ENCODE measurements around the gene TRAPPC10. TPM values are rescaled to one million over a fixed set of nuclear protein-coding genes. Genes with fewer than 3 reads are reported as not detected.
"Not testable (repeated sequence)": the region's sequence is repeated elsewhere in the genome, so short reads cannot be mapped to it uniquely, and the experiment has no call there.

TRAPPC10 gene
- total and polyA plus RNA-seq, 5 donors from 2014 or later = 13.5 to 132 (median 17.9) TPM

GRCh38 chr21:44092211-44092610 lies 80.1 kb downstream of the TRAPPC10 start:
- H3K27ac ChIP-seq (ENCODE audit: insufficient read depth, low read length, poor library complexity, severe bottlenecking) = no peak overlapping the region
- H3K4me1 Mint-ChIP-seq = peaks cover 10 to 51% (median 21%) of the 10 kb centered on the region in 4 donors
- H3K36me3 Mint-ChIP-seq = peaks cover 42% of the 10 kb centered on the region

GRCh38 chr21:44093761-44094160 lies 81.7 kb downstream of the TRAPPC10 start:
- H3K4me3 ChIP-seq (ENCODE audit: low read depth, low read length) = no peak overlapping the region
- H3K4me3 Mint-ChIP-seq = no peak overlapping the region
- H3K9me3 Mint-ChIP-seq = no peaks in the 10 kb centered on the region
- H3K36me3 Mint-ChIP-seq = peaks cover 31% of the 10 kb centered on the region
- peaks cover 21% of the 10 kb centered on the region for H3K4me1 ChIP-seq (ENCODE audit: control insufficient read depth, insufficient read depth, low read length, poor library complexity, severe bottlenecking)
- H3K9me3 ChIP-seq (ENCODE audit: control insufficient read depth in 2 of 2, low read length in 2 of 2) = no peaks in the 10 kb centered on the region
- ATAC-seq (ENCODE audit: low read depth in 2 of 2) = no peak
- DNase-seq = no peak
- H3K27me3 ChIP-seq (ENCODE audit: control insufficient read depth, insufficient read depth, low read length) = no peaks in the 10 kb centered on the region
- peaks cover 10 to 36% (median 20%) of the 10 kb centered on the region in 4 donors for H3K4me1 Mint-ChIP-seq
- peaks cover 55% of the 10 kb centered on the region for H3K36me3 ChIP-seq (ENCODE audit: control insufficient read depth, insufficient read depth, low read length)
- H3K27ac ChIP-seq (ENCODE audit: insufficient read depth, low read length, poor library complexity, severe bottlenecking) = peak overlapping the region; percentile 23
- H3K27ac Mint-ChIP-seq = peak overlapping the region in 2 of 3 donors; percentile 31 to 43
- peaks cover 4% of the 10 kb centered on the region for H3K27me3 Mint-ChIP-seq

More at GRCh38 chr21:44092211-44092610, 80.1 kb downstream of the TRAPPC10 start:
- Histone ChIP-seq H3K36me3 (ENCODE audit: control insufficient read depth, insufficient read depth, low read length) (peaks cover 70% of the 10 kb centered on the region), H3K27me3 (ENCODE audit: control insufficient read depth, insufficient read depth, low read length) (no peaks in the 10 kb centered on the region), H3K9me3 (ENCODE audit: control insufficient read depth in 2 of 2, low read length in 2 of 2) (no peaks in the 10 kb centered on the region), H3K4me1 (ENCODE audit: control insufficient read depth, insufficient read depth, low read length, poor library complexity, severe bottlenecking) (peaks cover 36% of the 10 kb centered on the region), H3K4me3 (ENCODE audit: low read depth, low read length) (no peak overlapping the region)
- peak overlapping the region in 1 of 3 donors; percentile 26 for H3K27ac Mint-ChIP-seq
- H3K9me3 Mint-ChIP-seq = no peaks in the 10 kb centered on the region
- DNase-seq (no peak), ATAC-seq (ENCODE audit: low read depth in 2 of 2) (no peak)
- no peak overlapping the region for H3K4me3 Mint-ChIP-seq
- peaks cover 4% of the 10 kb centered on the region for H3K27me3 Mint-ChIP-seq

GRCh38 chr21:44094832-44095231 lies 82.7 kb downstream of the TRAPPC10 start:
- no peaks in the 10 kb centered on the region for H3K9me3 ChIP-seq (ENCODE audit: control insufficient read depth in 2 of 2, low read length in 2 of 2)
- H3K4me1 ChIP-seq (ENCODE audit: control insufficient read depth, insufficient read depth, low read length, poor library complexity, severe bottlenecking) = peaks cover 10% of the 10 kb centered on the region
- peaks cover 21% of the 10 kb centered on the region for H3K36me3 Mint-ChIP-seq
- H3K27ac Mint-ChIP-seq = no peak overlapping the region
- H3K27ac ChIP-seq (ENCODE audit: insufficient read depth, low read length, poor library complexity, severe bottlenecking) = no peak overlapping the region
- DNase-seq = no peak
- H3K36me3 ChIP-seq (ENCODE audit: control insufficient read depth, insufficient read depth, low read length) = peaks cover 46% of the 10 kb centered on the region
- H3K4me3 Mint-ChIP-seq = no peak overlapping the region
- no peak overlapping the region for H3K4me3 ChIP-seq (ENCODE audit: low read depth, low read length)
- H3K27me3 ChIP-seq (ENCODE audit: control insufficient read depth, insufficient read depth, low read length) = no peaks in the 10 kb centered on the region
- H3K4me1 Mint-ChIP-seq = peaks cover 5 to 26% (median 10%) of the 10 kb centered on the region in 4 donors
- ATAC-seq (ENCODE audit: low read depth in 2 of 2) = no peak
- no peaks in the 10 kb centered on the region for H3K27me3 Mint-ChIP-seq
- no peaks in the 10 kb centered on the region for H3K9me3 Mint-ChIP-seq

DNA sequence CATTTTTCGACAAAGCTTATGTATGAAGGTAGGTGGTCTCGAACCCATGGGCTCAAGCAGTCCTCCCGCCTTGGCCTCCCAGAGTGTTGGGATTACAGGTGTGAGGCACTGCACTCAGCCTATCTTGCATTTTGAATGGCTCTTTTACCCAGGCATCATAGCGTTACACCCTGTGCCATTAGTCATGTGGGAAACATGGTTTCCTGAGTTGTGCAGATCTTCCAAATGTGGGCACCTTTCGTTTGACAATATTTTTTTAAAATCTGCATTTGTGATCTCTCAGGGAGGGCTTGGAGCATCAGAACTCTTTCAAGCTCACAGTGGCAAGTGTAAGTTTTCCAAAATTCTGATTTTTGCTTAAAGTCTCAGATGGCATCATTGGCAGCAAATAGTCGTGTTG lies 86.4 kb downstream of the TRAPPC10 start:
- not testable (repeated sequence) for H3K27me3 ChIP-seq (ENCODE audit: control insufficient read depth, insufficient read depth, low read length); H3K4me3 ChIP-seq (ENCODE audit: low read depth, low read length); H3K27ac Mint-ChIP-seq; H3K9me3 ChIP-seq (ENCODE audit: control insufficient read depth in 2 of 2, low read length in 2 of 2); H3K4me1 ChIP-seq (ENCODE audit: control insufficient read depth, insufficient read depth, low read length, poor library complexity, severe bottlenecking); DNase-seq; H3K4me1 Mint-ChIP-seq; H3K27ac ChIP-seq (ENCODE audit: insufficient read depth, low read length, poor library complexity, severe bottlenecking); H3K9me3 Mint-ChIP-seq; H3K27me3 Mint-ChIP-seq; ATAC-seq (ENCODE audit: low read depth in 2 of 2); H3K4me3 Mint-ChIP-seq
- peaks cover 19% of the 10 kb centered on the region for H3K36me3 ChIP-seq (ENCODE audit: control insufficient read depth, insufficient read depth, low read length)
- peaks cover 11% of the 10 kb centered on the region for H3K36me3 Mint-ChIP-seq

- not testable (repeated sequence) for H3K27ac Mint-ChIP-seq; H3K9me3 ChIP-seq (ENCODE audit: control insufficient read depth in 2 of 2, low read length in 2 of 2); H3K4me3 Mint-ChIP-seq; H3K27ac ChIP-seq (ENCODE audit: insufficient read depth, low read length, poor library complexity, severe bottlenecking); H3K4me1 Mint-ChIP-seq; H3K4me1 ChIP-seq (ENCODE audit: control insufficient read depth, insufficient read depth, low read length, poor library complexity, severe bottlenecking); H3K36me3 Mint-ChIP-seq; H3K9me3 Mint-ChIP-seq; H3K27me3 Mint-ChIP-seq; DNase-seq; H3K27me3 ChIP-seq (ENCODE audit: control insufficient read depth, insufficient read depth, low read length); ATAC-seq (ENCODE audit: low read depth in 2 of 2); H3K4me3 ChIP-seq (ENCODE audit: low read depth, low read length)
- H3K36me3 ChIP-seq (ENCODE audit: control insufficient read depth, insufficient read depth, low read length) = peaks cover 14% of the 10 kb centered on the region
These were observed 86.9 kb downstream of the TRAPPC10 start for GRCh38 chr21:44098964-44099363.

GRCh38 chr21:44107026-44107501 lies 95.0 kb downstream of the TRAPPC10 start, which contains the start of gene PWP2:
Gene PWP2, plus strand, starts transcription at chr21:44107399. Its CDS starts 18 bp downstream, at chr21:44107417.
- H3K36me3 ChIP-seq (ENCODE audit: control insufficient read depth, insufficient read depth, low read length); H3K36me3 Mint-ChIP-seq; H3K9me3 ChIP-seq (ENCODE audit: control insufficient read depth in 2 of 2, low read length in 2 of 2); H3K27me3 Mint-ChIP-seq; H3K4me1 ChIP-seq (ENCODE audit: control insufficient read depth, insufficient read depth, low read length, poor library complexity, severe bottlenecking); H3K27me3 ChIP-seq (ENCODE audit: control insufficient read depth, insufficient read depth, low read length); H3K4me3 ChIP-seq (ENCODE audit: low read depth, low read length); H3K4me1 Mint-ChIP-seq; H3K27ac Mint-ChIP-seq; H3K9me3 Mint-ChIP-seq: not testable (repeated sequence)
- ATAC-seq (ENCODE audit: low read depth in 2 of 2) (peak; percentile 94 to 95), DNase-seq (peak in 2 of 3 donors; percentile 59 to 63)
- peak within 1 kb of the TSS in 2 of 4 donors; percentile 39 to 64 for H3K4me3 Mint-ChIP-seq
- peak within 1 kb of the TSS; percentile 14 for H3K27ac ChIP-seq (ENCODE audit: insufficient read depth, low read length, poor library complexity, severe bottlenecking)

DNA sequence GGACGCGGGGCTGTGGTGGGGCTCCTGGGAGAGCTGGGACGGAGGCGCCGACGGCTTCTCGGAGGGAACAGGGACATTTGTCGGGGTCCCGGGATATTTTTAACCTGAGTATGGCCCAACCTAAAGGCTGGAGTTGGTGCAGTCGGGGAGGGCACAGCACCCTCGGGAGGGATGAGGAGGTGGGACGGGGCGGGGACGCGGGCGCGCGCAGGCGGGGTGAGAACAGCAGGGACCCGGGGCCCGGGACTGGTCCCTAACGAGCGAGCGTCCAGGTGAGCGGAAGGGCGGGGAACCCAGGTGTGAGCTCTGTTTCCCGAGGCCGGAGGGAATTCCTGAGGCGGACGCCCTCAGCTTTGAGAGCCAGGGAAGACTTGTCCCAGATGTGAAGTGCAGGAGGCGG lies 95.5 kb downstream of the TRAPPC10 start:
- not testable (repeated sequence) for H3K4me3 Mint-ChIP-seq; H3K27ac Mint-ChIP-seq; H3K36me3 Mint-ChIP-seq; H3K9me3 Mint-ChIP-seq; H3K27me3 Mint-ChIP-seq; H3K36me3 ChIP-seq (ENCODE audit: control insufficient read depth, insufficient read depth, low read length); H3K4me3 ChIP-seq (ENCODE audit: low read depth, low read length); H3K4me1 ChIP-seq (ENCODE audit: control insufficient read depth, insufficient read depth, low read length, poor library complexity, severe bottlenecking); H3K9me3 ChIP-seq (ENCODE audit: control insufficient read depth in 2 of 2, low read length in 2 of 2); DNase-seq; H3K4me1 Mint-ChIP-seq; H3K27me3 ChIP-seq (ENCODE audit: control insufficient read depth, insufficient read depth, low read length)
- H3K27ac ChIP-seq (ENCODE audit: insufficient read depth, low read length, poor library complexity, severe bottlenecking) = peak overlapping the region; percentile 14
- ATAC-seq (ENCODE audit: low read depth in 2 of 2) = peak; percentile 8 to 19

GRCh38 chr21:44113702-44114371 lies 101.7 kb downstream of the TRAPPC10 start:
- H3K9me3 Mint-ChIP-seq; H3K27me3 ChIP-seq (ENCODE audit: control insufficient read depth, insufficient read depth, low read length); H3K27ac Mint-ChIP-seq; H3K4me1 Mint-ChIP-seq; H3K4me3 Mint-ChIP-seq; DNase-seq; H3K27me3 Mint-ChIP-seq; ATAC-seq (ENCODE audit: low read depth in 2 of 2); H3K4me3 ChIP-seq (ENCODE audit: low read depth, low read length); H3K9me3 ChIP-seq (ENCODE audit: control insufficient read depth in 2 of 2, low read length in 2 of 2); H3K36me3 Mint-ChIP-seq; H3K36me3 ChIP-seq (ENCODE audit: control insufficient read depth, insufficient read depth, low read length); H3K27ac ChIP-seq (ENCODE audit: insufficient read depth, low read length, poor library complexity, severe bottlenecking); H3K4me1 ChIP-seq (ENCODE audit: control insufficient read depth, insufficient read depth, low read length, poor library complexity, severe bottlenecking): not testable (repeated sequence)
